LHCN-M2 (cell line): ENCODE results near the gene AGGF1. TPM values are rescaled to one million over a fixed set of nuclear protein-coding genes. Genes with fewer than 3 reads are reported as not detected.
"Not testable (repeated sequence)": the region's sequence is repeated elsewhere in the genome, so short reads cannot be mapped to it uniquely, and the experiment has no call there.

Experiments used
- DNase-seq: peaks from one replicate; pipeline ENCODE4 v3.0.0-alpha.2; 2012; ENCODE audit warnings: low read depth
- total RNA-seq: library from RNA; depleted of rRNA; stranded (reverse); fragments of >200 nt; gene quantifications from 2 replicates; pipeline ENCODE4 v1.2.3, GENCODE V29; 2014; rRNA removed

The AGGF1 gene
- total RNA-seq, 1 experiment from 2014 or later, result 33.1 TPM

DNA sequence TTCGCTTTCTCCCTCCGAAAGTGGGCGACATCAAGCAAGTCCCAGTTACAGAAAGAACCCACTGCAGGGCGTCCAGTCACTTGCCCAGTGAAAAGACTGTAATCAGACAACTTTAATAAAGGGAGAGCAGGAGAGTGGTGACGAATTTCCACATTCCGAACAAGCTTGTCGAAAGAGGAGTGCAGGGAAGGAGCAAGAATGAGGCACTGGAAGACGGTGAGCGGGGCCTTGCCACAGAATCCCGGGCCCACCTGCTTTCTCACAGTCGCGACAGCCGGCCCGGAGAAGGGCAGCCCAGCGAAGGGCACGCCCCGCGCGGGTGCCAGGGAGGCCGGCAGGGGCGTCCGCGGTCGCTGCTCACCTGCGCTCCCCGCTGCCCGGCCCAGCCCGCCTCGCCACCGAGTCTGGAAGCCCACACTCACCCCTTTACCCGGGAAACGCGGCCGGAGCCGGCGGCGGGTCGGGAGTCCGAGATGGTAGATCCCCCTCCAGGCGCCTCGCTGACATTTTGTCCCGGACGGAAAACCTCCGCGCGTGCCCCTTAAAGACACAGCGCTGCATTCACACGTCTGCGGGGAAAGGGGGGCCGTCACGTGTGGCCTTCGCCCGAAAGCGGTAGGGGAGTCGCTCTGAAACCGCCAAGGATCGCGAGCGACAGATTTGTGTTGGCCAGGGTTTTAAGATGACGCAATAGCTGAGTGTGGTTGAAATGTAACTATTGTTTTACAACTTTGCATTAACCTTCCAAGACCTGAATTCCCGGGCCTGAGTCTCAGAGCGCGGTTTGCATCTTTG lies 56.7 kb downstream of the AGGF1 start, which contains the start of gene ZBED3:
Gene ZBED3, minus strand, starts transcription at position 597 of the 795 bp plus-strand sequence. CDS start 9,407 bp downstream, outside the sequence.
- DNase-seq, result peak; percentile 68

GRCh38 chr5:77087484-77088261 lies 57.5 kb downstream of the AGGF1 start:
- no peak for DNase-seq

DNA sequence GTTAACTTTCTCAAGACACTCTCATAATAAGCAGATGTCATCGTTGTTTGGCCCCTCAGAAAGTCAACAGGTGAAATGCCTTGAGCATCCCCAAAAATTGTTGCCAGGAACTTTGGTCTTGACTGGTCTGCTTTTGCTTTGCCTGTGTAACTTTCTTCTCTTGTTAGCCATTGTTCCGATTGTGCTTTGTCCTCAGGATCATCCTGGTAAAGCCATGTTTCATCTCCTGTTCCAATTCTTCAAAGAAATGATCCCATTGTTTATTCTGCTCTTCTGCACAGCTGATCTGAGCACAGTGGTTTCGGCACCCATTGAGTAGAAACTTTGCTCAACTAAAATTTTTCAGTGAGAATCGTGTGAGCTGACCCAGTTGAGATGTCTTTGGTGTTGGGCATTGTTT lies 65.0 kb downstream of the AGGF1 start:
- no peak for DNase-seq

DNA sequence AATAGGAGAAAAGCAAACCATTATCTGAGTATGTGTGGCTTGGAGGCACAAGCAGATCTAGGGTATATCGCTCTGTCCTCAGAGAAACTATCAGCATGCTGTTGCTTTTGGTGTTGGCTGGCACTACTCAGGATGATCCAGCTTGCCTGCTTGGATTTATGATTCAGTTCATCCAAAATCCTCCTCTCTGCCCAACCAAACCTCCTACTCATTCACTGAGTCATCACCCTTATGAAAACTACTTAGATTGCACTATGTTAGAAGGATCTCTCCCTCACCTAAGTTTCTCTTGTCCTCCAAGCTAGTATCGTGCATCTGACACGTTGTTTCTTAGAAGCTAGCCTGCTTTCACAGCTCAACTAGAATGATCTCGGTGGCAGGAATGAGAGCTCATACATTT lies 71.1 kb downstream of the AGGF1 start:
- DNase-seq, result peak; percentile 60

DNA sequence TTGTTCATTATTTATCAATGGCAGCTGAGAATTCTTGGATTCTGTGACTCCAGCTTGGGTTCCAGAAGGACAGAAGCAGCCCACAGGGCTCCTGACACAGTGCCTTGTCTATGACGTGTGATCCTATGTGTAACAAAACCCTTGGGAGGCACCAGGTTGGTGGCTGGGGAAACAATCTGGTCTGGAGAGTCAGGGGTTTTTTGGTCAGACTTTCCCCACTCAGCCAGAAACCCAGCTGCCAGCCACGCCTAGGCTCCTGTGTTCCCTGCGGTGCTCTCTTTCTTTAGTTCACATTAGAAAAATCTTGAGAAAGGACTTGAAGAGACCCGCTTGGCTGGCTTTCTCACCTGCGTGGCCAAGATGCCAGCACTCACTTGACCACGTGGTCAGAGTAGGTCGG lies 72.3 kb downstream of the AGGF1 start:
- no peak for DNase-seq

GRCh38 chr5:77103457-77103856 lies 73.3 kb downstream of the AGGF1 start:
- peak; percentile 7 for DNase-seq

DNA sequence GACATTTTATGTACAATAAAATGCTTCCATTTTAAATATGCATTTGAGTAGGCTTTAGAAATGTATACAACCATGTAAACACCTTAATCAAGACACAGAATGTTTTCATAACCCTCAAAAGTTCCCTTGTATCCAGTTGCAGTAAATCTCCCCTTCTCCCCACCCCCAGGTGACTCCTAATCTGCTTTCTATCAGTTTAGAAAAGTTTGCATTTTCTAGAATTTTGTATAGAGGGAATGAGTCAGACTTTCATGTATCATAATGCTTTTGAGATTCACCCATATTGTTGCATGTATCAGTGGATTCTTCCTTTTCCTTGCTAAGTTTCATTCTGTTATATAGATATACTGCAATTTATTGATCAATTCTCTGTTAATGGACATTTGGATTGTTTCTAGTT lies 74.6 kb downstream of the AGGF1 start:
- DNase-seq, result no peak

DNA sequence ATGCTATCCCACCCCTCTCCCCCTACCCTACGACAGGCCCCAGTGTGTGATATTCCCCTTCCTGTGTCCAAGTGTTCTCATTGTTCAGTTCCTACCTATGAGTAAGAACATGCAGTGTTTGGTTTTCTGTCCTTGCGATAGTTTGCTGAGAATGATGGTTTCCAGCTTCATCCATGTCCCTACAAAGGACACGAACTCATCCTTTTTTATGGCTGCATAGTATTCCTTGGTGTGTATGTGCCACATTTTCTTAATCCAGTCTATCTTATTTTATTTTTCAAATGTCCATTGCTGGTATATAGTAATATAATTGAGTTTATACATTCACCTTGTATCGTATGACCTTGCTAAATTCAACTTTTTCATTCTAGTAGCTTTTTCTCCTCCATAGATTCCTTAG lies 76.8 kb downstream of the AGGF1 start:
- not testable (repeated sequence) for DNase-seq

Other genes starting within 250 kb of the AGGF1 start
- 0.06 and 0.19 TPM in 2 replicates for gene F2RL1, start 211.4 kb upstream of the AGGF1 start, total RNA-seq
- not detected in 2 replicates for gene S100Z, start 180.4 kb upstream of the AGGF1 start, total RNA-seq
- 0.13 TPM in 1 of 2 replicates, not detected in the other for gene CRHBP, start 77.4 kb upstream of the AGGF1 start, total RNA-seq
- gene ZBED3, start 56.9 kb downstream of the AGGF1 start, total RNA-seq, result 0.19 and 0.98 TPM in 2 replicates
- gene PDE8B, start 180.3 kb downstream of the AGGF1 start, total RNA-seq, result 0.11 TPM in 1 of 2 replicates, not detected in the other